ENCODE measurements around the gene PEMT.
"Not testable (repeated sequence)": the region's sequence is repeated elsewhere in the genome, so short reads cannot be mapped to it uniquely, and the experiment has no call there.

Gene PEMT

GRCh38 chr17:17591355-17592298, at the start of gene PEMT:
PEMT (minus strand) TSS chr17:17591708; CDS start chr17:17591626, 82 bp downstream.
- DNase-seq (ENCODE audit: low read depth in 3 of 3), result peak; percentile 84 to 92 (median 87)

GRCh38 chr17:17639661-17640270, 48.3 kb upstream of the PEMT start:
- not testable (repeated sequence) for DNase-seq (ENCODE audit: low read depth in 3 of 3)

- DNase-seq (ENCODE audit: low read depth in 3 of 3), result no peak
Observed at GRCh38 chr17:17638467-17638866, 47.0 kb upstream of the PEMT start.

GRCh38 chr17:17636272-17636885, 44.9 kb upstream of the PEMT start:
- no peak for DNase-seq (ENCODE audit: low read depth in 3 of 3)

- DNase-seq (ENCODE audit: low read depth in 3 of 3), result not testable (repeated sequence)
Observed at GRCh38 chr17:17635537-17636271, 44.2 kb upstream of the PEMT start.

- no peak for DNase-seq (ENCODE audit: low read depth in 3 of 3)
Observed at GRCh38 chr17:17635126-17635525, 43.6 kb upstream of the PEMT start.

- no peak for DNase-seq (ENCODE audit: low read depth in 3 of 3)
Observed at GRCh38 chr17:17633310-17633709, 41.8 kb upstream of the PEMT start.

GRCh38 chr17:17632690-17633089, 41.2 kb upstream of the PEMT start:
- not testable (repeated sequence) for DNase-seq (ENCODE audit: low read depth in 3 of 3)

- DNase-seq (ENCODE audit: low read depth in 3 of 3), result peak in 2 of 3 donors; percentile 9 to 20
Observed at GRCh38 chr17:17628388-17629008, 37.0 kb upstream of the PEMT start.

- DNase-seq (ENCODE audit: low read depth in 3 of 3), result no peak
Observed at GRCh38 chr17:17626840-17627239, 35.3 kb upstream of the PEMT start.

- no peak for DNase-seq (ENCODE audit: low read depth in 3 of 3)
Observed at GRCh38 chr17:17626151-17626805, 34.8 kb upstream of the PEMT start.

- DNase-seq (ENCODE audit: low read depth in 3 of 3), result no peak
Observed at GRCh38 chr17:17624741-17625140, 33.2 kb upstream of the PEMT start.

- no peak for DNase-seq (ENCODE audit: low read depth in 3 of 3)
Observed at GRCh38 chr17:17623904-17624303, 32.4 kb upstream of the PEMT start.

- no peak for DNase-seq (ENCODE audit: low read depth in 3 of 3)
Observed at GRCh38 chr17:17621254-17621653, 29.7 kb upstream of the PEMT start.

GRCh38 chr17:17613708-17614114, 22.2 kb upstream of the PEMT start:
- DNase-seq (ENCODE audit: low read depth in 3 of 3), result peak in 1 of 3 donors; percentile 38

- no peak for DNase-seq (ENCODE audit: low read depth in 3 of 3)
Observed at GRCh38 chr17:17612085-17613022, 20.8 kb upstream of the PEMT start.

- DNase-seq (ENCODE audit: low read depth in 3 of 3), result no peak
Observed at GRCh38 chr17:17609121-17609520, 17.6 kb upstream of the PEMT start.

GRCh38 chr17:17606416-17607000, 15.0 kb upstream of the PEMT start:
- DNase-seq (ENCODE audit: low read depth in 3 of 3), result no peak

GRCh38 chr17:17605729-17606088, 14.2 kb upstream of the PEMT start:
- DNase-seq (ENCODE audit: low read depth in 3 of 3), result no peak
